EL (cell line): ENCODE data around the gene GRID2.
"Not testable (repeated sequence)": the region's sequence is repeated elsewhere in the genome, so short reads cannot be mapped to it uniquely, and the experiment has no call there.

Source experiments
- DNase-seq: peaks from one replicate; pipeline ENCODE4 v3.0.0-alpha.2; 2016

GRID2 gene

GRCh38 chr4:93221771-93222170 is 918.0 kb downstream of the GRID2 start:
- no peak for DNase-seq

GRCh38 chr4:93228021-93228420 is 924.3 kb downstream of the GRID2 start:
- DNase-seq, result no peak

GRCh38 chr4:93232883-93233282 is 929.1 kb downstream of the GRID2 start:
- no peak for DNase-seq

- DNase-seq, result no peak
These were observed 933.8 kb downstream of the GRID2 start for GRCh38 chr4:93237521-93237920.

- DNase-seq, result no peak
These were observed 939.5 kb downstream of the GRID2 start for GRCh38 chr4:93243262-93243661.

GRCh38 chr4:93261207-93261606 is 957.4 kb downstream of the GRID2 start:
- DNase-seq, result no peak

- no peak for DNase-seq
These were observed 959.4 kb downstream of the GRID2 start for GRCh38 chr4:93263166-93263565.

- no peak for DNase-seq
These were observed 964.0 kb downstream of the GRID2 start for GRCh38 chr4:93267747-93268146.

GRCh38 chr4:93285346-93285745 is 981.6 kb downstream of the GRID2 start:
- DNase-seq, result no peak

- DNase-seq, result no peak
These were observed 985.5 kb downstream of the GRID2 start for GRCh38 chr4:93289241-93289640.

- DNase-seq, result no peak
These were observed 986.1 kb downstream of the GRID2 start for GRCh38 chr4:93289831-93290230.

GRCh38 chr4:93299118-93299517 is 995.4 kb downstream of the GRID2 start:
- no peak for DNase-seq

- not testable (repeated sequence) for DNase-seq
These were observed 997.2 kb downstream of the GRID2 start for GRCh38 chr4:93300780-93301555.

GRCh38 chr4:93302310-93302709 is 998.5 kb downstream of the GRID2 start:
- no peak for DNase-seq

GRCh38 chr4:93303440-93303839 is 999.7 kb downstream of the GRID2 start:
- no peak for DNase-seq

- DNase-seq, result no peak
These were observed 1008.5 kb downstream of the GRID2 start for GRCh38 chr4:93312299-93312698.

- DNase-seq, result no peak
These were observed 1009.4 kb downstream of the GRID2 start for GRCh38 chr4:93313197-93313596.

- no peak for DNase-seq
These were observed 1013.3 kb downstream of the GRID2 start for GRCh38 chr4:93317057-93317456.

GRCh38 chr4:93317561-93317960 is 1013.8 kb downstream of the GRID2 start:
- no peak for DNase-seq

- no peak for DNase-seq
These were observed 1015.3 kb downstream of the GRID2 start for GRCh38 chr4:93319041-93319440.

- no peak for DNase-seq
These were observed 1016.6 kb downstream of the GRID2 start for GRCh38 chr4:93320356-93320755.

GRCh38 chr4:93327346-93327745 is 1023.6 kb downstream of the GRID2 start:
- no peak for DNase-seq

GRCh38 chr4:93334003-93334402 is 1030.2 kb downstream of the GRID2 start:
- no peak for DNase-seq

GRCh38 chr4:93337196-93337595 is 1033.4 kb downstream of the GRID2 start:
- DNase-seq, result no peak

- DNase-seq, result no peak
These were observed 1039.0 kb downstream of the GRID2 start for GRCh38 chr4:93342738-93343137.
